IMR-90 (cell line): ENCODE measurements around the gene SEMA4B.

Source experiments
- BHLHE40 ChIP-seq: fragments of 150-350 bp; IDR thresholded peaks from 2 replicates; pipeline ENCODE4 v1.6.1; 2016; ENCODE audit warnings: mild to moderate bottlenecking, low read depth, low read length
- CEBPB ChIP-seq: IDR thresholded peaks from 2 replicates; pipeline ENCODE4 v1.6.1; 2012; ENCODE audit warnings: low read depth, low read length, improper control_type of control experiment
- CHD1 ChIP-seq: IDR thresholded peaks from 2 replicates; pipeline ENCODE4 v1.6.1; 2012; ENCODE audit warnings: low read depth, low read length, improper control_type of control experiment
- FOS ChIP-seq: fragments of 150-350 bp; IDR thresholded peaks from 2 replicates; pipeline ENCODE4 v1.6.1; 2016; ENCODE audit warnings: low read depth, low read length
- MAFK ChIP-seq: IDR thresholded peaks from 2 replicates; pipeline ENCODE4 v1.6.1; 2012; ENCODE audit warnings: low read depth, low read length, improper control_type of control experiment
- MXI1 ChIP-seq: IDR thresholded peaks from 2 replicates; pipeline ENCODE4 v1.6.1; 2012; ENCODE audit warnings: low read depth, mild to moderate bottlenecking, low read length, moderate library complexity, borderline replicate concordance
- POLR2A ChIP-seq: IDR thresholded peaks from 2 replicates; pipeline ENCODE4 v1.6.1; 2012; ENCODE audit warnings: mild to moderate bottlenecking, low read depth, low read length
- RAD21 ChIP-seq: IDR thresholded peaks from 2 replicates; pipeline ENCODE4 v1.6.1; 2012; ENCODE audit warnings: low read length, improper control_type of control experiment
- RFX5 ChIP-seq: IDR thresholded peaks from 2 replicates; pipeline ENCODE4 v1.8.0; 2012; ENCODE audit warnings: low read depth, mild to moderate bottlenecking, low read length, moderate library complexity
- SMC3 ChIP-seq: fragments of 150-350 bp; IDR thresholded peaks from 2 replicates; pipeline ENCODE4 v1.6.1; 2016; ENCODE audit warnings: low read depth, mild to moderate bottlenecking, antibody characterized with exemption, low read length, moderate library complexity
- TF ChIP-seq, protein P1 (sequence below): conservative IDR thresholded peaks from 2 replicates; pipeline ENCODE4 v1.5.1; 2012; ENCODE audit warnings: mild to moderate bottlenecking, low read depth, low read length, improper control_type of control experiment
- TF ChIP-seq, protein P2 (sequence below): fragments of 150-350 bp; IDR thresholded peaks from 2 replicates; pipeline ENCODE4 v1.6.1; 2017; ENCODE audit warnings: mild to moderate bottlenecking, antibody characterized with exemption, low read length, low read depth

DNA sequence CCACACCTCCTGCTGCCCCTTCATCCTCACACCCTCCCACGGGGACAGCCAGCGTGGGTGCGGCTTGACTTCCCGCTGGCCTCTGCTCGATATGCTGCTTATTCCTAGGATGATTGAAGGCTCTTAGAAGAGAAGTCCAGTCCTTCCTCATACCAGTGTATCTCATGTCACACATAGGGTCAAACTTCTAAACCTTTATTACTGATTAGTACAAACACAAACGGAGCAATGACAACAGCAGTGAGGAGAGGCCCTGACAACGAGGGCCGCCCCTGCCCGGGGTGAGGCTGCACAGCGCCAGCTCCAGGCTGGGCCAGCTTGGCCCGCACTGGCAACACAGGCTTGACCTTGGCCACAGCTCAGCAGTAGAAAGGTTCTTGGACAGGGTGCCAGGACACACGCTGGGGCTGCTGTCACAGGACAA, 29.0 kb downstream of the SEMA4B start:
- TF ChIP-seq, protein P1, sequence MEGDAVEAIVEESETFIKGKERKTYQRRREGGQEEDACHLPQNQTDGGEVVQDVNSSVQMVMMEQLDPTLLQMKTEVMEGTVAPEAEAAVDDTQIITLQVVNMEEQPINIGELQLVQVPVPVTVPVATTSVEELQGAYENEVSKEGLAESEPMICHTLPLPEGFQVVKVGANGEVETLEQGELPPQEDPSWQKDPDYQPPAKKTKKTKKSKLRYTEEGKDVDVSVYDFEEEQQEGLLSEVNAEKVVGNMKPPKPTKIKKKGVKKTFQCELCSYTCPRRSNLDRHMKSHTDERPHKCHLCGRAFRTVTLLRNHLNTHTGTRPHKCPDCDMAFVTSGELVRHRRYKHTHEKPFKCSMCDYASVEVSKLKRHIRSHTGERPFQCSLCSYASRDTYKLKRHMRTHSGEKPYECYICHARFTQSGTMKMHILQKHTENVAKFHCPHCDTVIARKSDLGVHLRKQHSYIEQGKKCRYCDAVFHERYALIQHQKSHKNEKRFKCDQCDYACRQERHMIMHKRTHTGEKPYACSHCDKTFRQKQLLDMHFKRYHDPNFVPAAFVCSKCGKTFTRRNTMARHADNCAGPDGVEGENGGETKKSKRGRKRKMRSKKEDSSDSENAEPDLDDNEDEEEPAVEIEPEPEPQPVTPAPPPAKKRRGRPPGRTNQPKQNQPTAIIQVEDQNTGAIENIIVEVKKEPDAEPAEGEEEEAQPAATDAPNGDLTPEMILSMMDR, result no peak
- no peak for TF ChIP-seq POLR2A
- TF ChIP-seq BHLHE40, result no peak
- no peak for TF ChIP-seq CEBPB
- no peak for TF ChIP-seq MXI1
- no peak for TF ChIP-seq RAD21
- TF ChIP-seq RFX5, result no peak
- TF ChIP-seq FOS, result no peak
- TF ChIP-seq CHD1, result no peak
- TF ChIP-seq, protein P2, sequence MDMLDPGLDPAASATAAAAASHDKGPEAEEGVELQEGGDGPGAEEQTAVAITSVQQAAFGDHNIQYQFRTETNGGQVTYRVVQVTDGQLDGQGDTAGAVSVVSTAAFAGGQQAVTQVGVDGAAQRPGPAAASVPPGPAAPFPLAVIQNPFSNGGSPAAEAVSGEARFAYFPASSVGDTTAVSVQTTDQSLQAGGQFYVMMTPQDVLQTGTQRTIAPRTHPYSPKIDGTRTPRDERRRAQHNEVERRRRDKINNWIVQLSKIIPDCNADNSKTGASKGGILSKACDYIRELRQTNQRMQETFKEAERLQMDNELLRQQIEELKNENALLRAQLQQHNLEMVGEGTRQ, result no peak
- TF ChIP-seq MAFK, result no peak
- TF ChIP-seq SMC3, result no peak
